GM21786 (cell line): Measurements from ENCODE around the gene RNASEH2A.

ENCODE experiments used
- ATAC-seq: cut with Tn5 transposase; IDR thresholded peaks from one replicate; pipeline ENCODE4 v1.9.1; 2021; ENCODE audit not compliant: unreplicated experiment

The RNASEH2A gene

DNA sequence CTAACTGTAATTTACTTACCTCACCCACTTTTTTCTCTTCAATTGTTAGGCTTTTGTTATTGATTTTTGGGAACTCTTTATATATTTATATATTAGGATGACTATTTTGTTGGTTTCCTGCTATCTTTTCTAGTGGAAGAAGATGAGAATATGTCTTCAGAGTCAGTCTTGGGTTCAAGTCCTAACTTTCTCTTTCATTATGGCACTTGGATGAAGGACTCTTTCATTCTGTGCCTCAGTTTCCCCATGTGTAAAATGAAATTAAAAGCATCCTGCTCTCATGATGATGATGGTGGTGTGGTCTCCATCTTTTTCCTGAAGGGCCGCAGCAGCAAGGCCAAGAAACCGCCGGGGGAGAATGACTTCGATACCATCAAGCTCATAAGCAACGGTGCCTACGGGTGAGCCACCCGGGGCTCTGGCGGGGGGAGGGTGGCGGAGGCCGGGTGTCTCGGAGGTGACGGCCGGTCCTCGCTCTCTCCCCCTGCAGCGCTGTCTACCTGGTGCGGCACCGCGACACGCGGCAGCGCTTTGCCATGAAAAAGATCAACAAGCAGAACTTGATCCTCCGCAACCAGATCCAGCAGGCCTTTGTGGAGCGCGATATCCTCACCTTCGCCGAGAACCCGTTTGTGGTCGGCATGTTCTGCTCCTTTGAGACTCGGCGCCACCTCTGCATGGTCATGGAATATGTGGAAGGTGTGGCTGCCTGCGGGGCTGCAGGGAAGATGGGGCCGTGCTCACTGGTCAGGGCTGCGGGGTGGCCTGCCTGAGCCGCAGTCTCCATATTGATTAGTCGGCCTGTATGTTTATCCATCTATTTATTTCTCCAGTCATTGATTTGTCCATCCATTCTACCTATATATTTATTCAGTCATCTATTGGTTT lies 51.9 kb downstream of the RNASEH2A start:
- no peak for ATAC-seq

DNA sequence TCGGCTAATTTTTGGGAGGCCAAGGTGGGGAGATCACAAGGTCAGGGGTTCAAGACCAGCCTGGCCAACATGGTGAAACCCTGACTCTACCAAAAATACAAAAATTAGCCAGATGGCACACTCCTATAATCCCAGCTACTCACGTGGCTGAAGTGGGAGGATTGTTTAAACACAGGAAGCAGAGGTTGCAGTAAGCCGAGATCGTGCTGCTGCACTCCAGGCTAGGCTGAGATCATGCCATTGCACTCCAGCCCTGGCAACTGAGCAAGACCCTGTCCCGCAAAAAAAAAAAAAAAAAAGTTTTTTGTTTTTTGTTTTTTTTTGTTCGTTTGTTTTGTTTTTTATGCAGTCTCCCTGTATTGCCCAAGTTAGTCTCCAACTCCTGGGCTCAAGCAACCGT lies 53.2 kb downstream of the RNASEH2A start:
- no peak for ATAC-seq
